Endodermal cell (in vitro differentiated cells): ENCODE measurements around the gene LMF1. TPM values are rescaled to one million over a fixed set of nuclear protein-coding genes. Genes with fewer than 3 reads are reported as not detected.

Experiments
- DNase-seq: peaks from one replicate; pipeline ENCODE4 v3.0.0-alpha.2; 2017
- H3K27ac ChIP-seq: 2 replicates; pipeline ENCODE4 v1.5.1; 2013; ENCODE audit warnings: mild to moderate bottlenecking, low read depth, low read length, moderate library complexity
- H3K27me3 ChIP-seq: 2 replicates; pipeline ENCODE4 v1.6.1; 2013; ENCODE audit warnings: mild to moderate bottlenecking, low read length, moderate library complexity; ENCODE audit not compliant: insufficient read depth, control insufficient read depth, poor library complexity, severe bottlenecking
- H3K36me3 ChIP-seq: 2 replicates; pipeline ENCODE4 v1.7.0; 2013; ENCODE audit warnings: mild to moderate bottlenecking, low read length, moderate library complexity; ENCODE audit not compliant: control insufficient read depth, insufficient read depth
- H3K4me1 ChIP-seq: one replicate; pipeline ENCODE4 v1.7.0; 2013; ENCODE audit warnings: low read length; ENCODE audit not compliant: control insufficient read depth, insufficient read depth
- H3K4me3 ChIP-seq: 2 replicates; pipeline ENCODE4 v1.5.1; 2013; ENCODE audit warnings: mild to moderate bottlenecking, low read length, moderate library complexity
- H3K9ac ChIP-seq: 2 replicates; pipeline ENCODE4 v1.6.1; 2013; ENCODE audit warnings: mild to moderate bottlenecking, low read length, moderate library complexity; ENCODE audit not compliant: poor library complexity, severe bottlenecking; ENCODE audit errors: extremely low read depth
- H3K9me3 ChIP-seq: 2 replicates; pipeline ENCODE4 v1.6.1; 2013; ENCODE audit warnings: mild to moderate bottlenecking, low read length, moderate library complexity; ENCODE audit not compliant: control insufficient read depth
- H3K27ac Mint-ChIP-seq: 2 replicates; pipeline ENCODE4 v1.8.0; 2020; ENCODE audit warnings: mixed read lengths
- H3K27me3 Mint-ChIP-seq: 2 replicates; pipeline ENCODE4 v1.8.0; 2021; ENCODE audit warnings: mild to moderate bottlenecking, mixed read lengths; ENCODE audit not compliant: insufficient read depth
- H3K36me3 Mint-ChIP-seq: 2 replicates; pipeline ENCODE4 v1.8.0; 2020; ENCODE audit warnings: low read depth, mixed read lengths
- H3K4me1 Mint-ChIP-seq: 2 replicates; pipeline ENCODE4 v1.8.0; 2020; ENCODE audit warnings: mixed read lengths
- H3K4me3 Mint-ChIP-seq: 2 replicates; pipeline ENCODE4 v1.8.0; 2020; ENCODE audit warnings: mild to moderate bottlenecking, moderate library complexity, mixed read lengths
- H3K9me3 Mint-ChIP-seq: 2 replicates; pipeline ENCODE4 v1.8.0; 2020; ENCODE audit warnings: mild to moderate bottlenecking, mixed read lengths
- CTCF ChIP-seq: fragments of 200-600 bp; sonication (generic); conservative IDR thresholded peaks from 2 replicates; pipeline ENCODE4 v1.5.0; 2021; ENCODE audit warnings: antibody characterized with exemption, mild to moderate bottlenecking
- WGBS, 2 experiments: methylation state at CpG; one replicate each; pipeline versions ENCODE4 v1.1.5 to v1.1.7; 2013; ENCODE audit warnings: missing lambda C conversion rate in 2 of 2, mixed read lengths in 1 of 2; ENCODE audit not compliant: insufficient coverage in 1 of 2, insufficient read length in 1 of 2; 5-methylcytosine and 5-hydroxymethylcytosine counted together
- total RNA-seq, 2 donors: library from RNA; stranded (reverse); fragmentation: NEBNext Ultra II Directional in 1 of 2; extraction: Animal tissue kit (Norgen Biotek cat#: 25700) in 1 of 2; gene quantifications; 2 replicates in 1 of 2; 3 replicates in 1 of 2; pipeline ENCODE4 v1.2.1, GENCODE V29; 2021

LMF1 gene
- total RNA-seq, 2 donors from 2014 or later = 13.7 to 15.1 TPM

- no peak for DNase-seq
- Mint-ChIP-seq H3K4me1 (no peaks in the 10 kb centered on the region), H3K27me3 (no peaks in the 10 kb centered on the region), H3K4me3 (no peak overlapping the region), H3K36me3 (peaks cover 15% of the 10 kb centered on the region), H3K9me3 (peaks cover 12% of the 10 kb centered on the region), H3K27ac (no peak overlapping the region)
- no peak for TF ChIP-seq CTCF
- Histone ChIP-seq H3K4me1 (no peaks in the 10 kb centered on the region), H3K9me3 (no peaks in the 10 kb centered on the region), H3K9ac (no peak overlapping the region), H3K27me3 (no peaks in the 10 kb centered on the region), H3K4me3 (no peak overlapping the region), H3K27ac (no peak overlapping the region), H3K36me3 (no peaks in the 10 kb centered on the region)
- 91 to 92% methylated on average over 20 of the region's 20 CpGs for WGBS, 2 experiments
Measured at GRCh38 chr16:918068-918467, 52.7 kb downstream of the LMF1 start.

- Mint-ChIP-seq H3K27ac (no peak overlapping the region), H3K4me3 (no peak overlapping the region)
- 95 to 99% methylated on average over 18 to 21 of the region's 21 CpGs for WGBS, 2 experiments
Measured at GRCh38 chr16:917591-918061, 53.2 kb downstream of the LMF1 start.

GRCh38 chr16:916035-916799 is 54.6 kb downstream of the LMF1 start:
- H3K27ac ChIP-seq = no peak overlapping the region
- Mint-ChIP-seq H3K4me1 (no peaks in the 10 kb centered on the region), H3K9me3 (no peaks in the 10 kb centered on the region), H3K36me3 (peaks cover 3% of the 10 kb centered on the region), H3K4me3 (no peak overlapping the region), H3K27ac (no peak overlapping the region), H3K27me3 (no peaks in the 10 kb centered on the region)
- H3K9me3 ChIP-seq = no peaks in the 10 kb centered on the region
- H3K36me3 ChIP-seq = no peaks in the 10 kb centered on the region
- WGBS, 2 experiments = 94 to 96% methylated on average over 18 to 26 of the region's 26 CpGs
- H3K27me3 ChIP-seq = no peaks in the 10 kb centered on the region
- no peaks in the 10 kb centered on the region for H3K4me1 ChIP-seq
- no peak overlapping the region for H3K9ac ChIP-seq
- H3K4me3 ChIP-seq = no peak overlapping the region
- TF ChIP-seq CTCF = no peak
- DNase-seq = no peak

More at GRCh38 chr16:917591-918061, 53.2 kb downstream of the LMF1 start:
- Histone ChIP-seq H3K4me3 (no peak overlapping the region), H3K27me3 (no peaks in the 10 kb centered on the region), H3K9me3 (no peaks in the 10 kb centered on the region), H3K36me3 (no peaks in the 10 kb centered on the region), H3K9ac (no peak overlapping the region), H3K27ac (no peak overlapping the region), H3K4me1 (no peaks in the 10 kb centered on the region)
- no peak for DNase-seq
- TF ChIP-seq CTCF = no peak
- Mint-ChIP-seq H3K27me3 (no peaks in the 10 kb centered on the region), H3K4me1 (no peaks in the 10 kb centered on the region), H3K9me3 (peaks cover 11% of the 10 kb centered on the region), H3K36me3 (peaks cover 14% of the 10 kb centered on the region)
